ENCODE results near the gene CMTM2. TPM values are rescaled to one million over a fixed set of nuclear protein-coding genes. Genes with fewer than 3 reads are reported as not detected.
"Not testable (repeated sequence)": the region's sequence is repeated elsewhere in the genome, so short reads cannot be mapped to it uniquely, and the experiment has no call there.

The CMTM2 gene
- total and polyA plus RNA-seq, 2 of the 4 experiments (the other 2 are of a cell fraction): not detected

DNA sequence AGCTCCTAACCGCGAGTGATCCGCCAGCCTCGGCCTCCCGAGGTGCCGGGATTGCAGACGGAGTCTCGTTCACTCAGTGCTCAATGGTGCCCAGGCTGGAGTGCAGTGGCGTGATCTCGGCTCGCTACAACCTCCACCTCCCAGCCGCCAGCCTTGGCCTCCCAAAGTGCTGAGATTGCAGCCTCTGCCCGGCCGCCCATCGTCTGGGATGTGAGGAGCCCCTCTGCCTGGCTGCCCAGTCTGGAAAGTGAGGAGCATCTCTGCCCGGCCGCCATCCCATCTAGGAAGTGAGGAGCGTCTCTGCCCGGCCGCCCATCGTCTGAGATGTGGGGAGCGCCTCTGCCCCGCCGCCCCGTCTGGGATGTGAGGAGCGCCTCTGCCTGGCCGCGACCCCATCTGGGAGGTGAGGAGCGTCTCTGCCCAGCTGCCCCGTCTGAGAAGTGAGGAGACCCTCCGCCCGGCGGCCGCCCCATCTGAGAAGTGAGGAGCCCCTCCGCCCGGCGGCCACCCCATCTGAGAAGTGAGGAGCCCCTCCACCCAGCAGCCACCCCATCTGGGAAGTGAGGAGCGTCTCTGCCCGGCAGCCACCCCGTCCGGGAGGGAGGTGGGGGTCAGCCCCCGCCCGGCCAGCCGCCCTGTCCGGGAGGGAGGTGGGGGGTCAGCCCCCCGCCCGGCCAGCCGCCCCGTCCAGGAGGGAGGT, 51.4 kb downstream of the CMTM2 start:
- H3K36me3 ChIP-seq (ENCODE audit: control insufficient read depth, insufficient read depth, low read length); H3K4me2 ChIP-seq (ENCODE audit: low read depth, low read length); H3K4me3 ChIP-seq (ENCODE audit: insufficient read depth, low read depth, low read length); H3K9me1 ChIP-seq (ENCODE audit: insufficient read depth, low read length); ATAC-seq (ENCODE audit: low read depth); H4K20me1 ChIP-seq (ENCODE audit: insufficient read depth, low read length); H3K27ac ChIP-seq (ENCODE audit: insufficient read depth, low read length); BruUV-seq (replicated peaks); H2BK20ac ChIP-seq (ENCODE audit: low read depth, low read length); H4K8ac ChIP-seq (ENCODE audit: low read depth in 2 of 2, low read length in 2 of 2); H3K79me1 ChIP-seq (ENCODE audit: low read depth in 1 of 2, low read length in 2 of 2); POLR2A ChIA-PET (ENCODE audit: unreplicated experiment); H3K14ac ChIP-seq (replicated peaks; ENCODE audit: low read depth, low read length); H3K9ac ChIP-seq (ENCODE audit: low read depth, low read length); DNase-seq; H4K5ac ChIP-seq (ENCODE audit: low read depth, low read length); H3K27me3 ChIP-seq (ENCODE audit: control insufficient read depth, insufficient read depth, low read length); H3K18ac ChIP-seq (ENCODE audit: low read depth, low read length); in situ Hi-C loops (cut with MboI; ENCODE audit: low sequenced_read_pairs); H3K4me1 ChIP-seq (ENCODE audit: control insufficient read depth, insufficient read depth, low read length); H3K9me3 ChIP-seq (ENCODE audit: control insufficient read depth, insufficient read depth, low read length); dilution Hi-C loops (cut with HindIII; ENCODE audit: low sequenced_read_pairs, unreplicated experiment); H2BK120ac ChIP-seq (ENCODE audit: low read depth, low read length); H3K56ac ChIP-seq (ENCODE audit: extremely low read depth, insufficient read depth, low read length); H2AFZ ChIP-seq (replicated peaks; ENCODE audit: low read length, poor library complexity); H2AK9ac ChIP-seq (replicated peaks; ENCODE audit: low read depth, low read length, poor library complexity); H3K4ac ChIP-seq (ENCODE audit: low read depth, low read length); H2BK15ac ChIP-seq (ENCODE audit: low read depth, low read length); H3K23ac ChIP-seq (ENCODE audit: low read depth, low read length); H4K91ac ChIP-seq (ENCODE audit: insufficient read depth, low read depth, low read length); H2AK5ac ChIP-seq (ENCODE audit: low read depth, low read length); H2BK5ac ChIP-seq (ENCODE audit: low read depth, low read length, poor library complexity, severe bottlenecking); intact Hi-C loops (cut with micrococcal nuclease): not testable (repeated sequence)
- CTCF ChIA-PET: interaction anchor here (0.6 kb wide), 1 partner anchor 32 kb away, joined by 6 read pairs; no protein-coding TSS in a partner anchor
- WGBS, 2 experiments (ENCODE audit: extremely low coverage in 2 of 2, insufficient read length in 1 of 2): no CpG with 5 or more reads among the region's 49 CpGs

DNA sequence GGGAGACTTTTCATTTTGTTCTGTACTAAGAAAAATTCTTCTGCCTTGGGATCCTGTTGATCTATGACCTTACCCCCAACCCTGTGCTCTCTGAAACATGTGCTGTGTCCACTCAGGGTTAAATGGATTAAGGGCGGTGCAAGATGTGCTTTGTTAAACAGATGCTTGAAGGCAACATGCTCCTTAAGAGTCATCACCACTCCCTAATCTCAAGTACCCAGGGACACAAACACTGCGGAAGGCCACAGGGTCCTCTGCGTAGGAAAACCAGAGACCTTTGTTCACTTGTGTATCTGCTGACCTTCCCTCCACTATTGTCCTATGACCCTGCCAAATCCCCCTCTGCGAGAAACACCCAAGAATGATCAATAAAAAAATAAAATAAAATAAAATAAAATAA, 52.3 kb downstream of the CMTM2 start:
- H4K5ac ChIP-seq (ENCODE audit: low read depth, low read length); H2AK5ac ChIP-seq (ENCODE audit: low read depth, low read length); CTCF ChIA-PET; POLR2A ChIA-PET (ENCODE audit: unreplicated experiment); H3K9me1 ChIP-seq (ENCODE audit: insufficient read depth, low read length); in situ Hi-C loops (cut with MboI; ENCODE audit: low sequenced_read_pairs); H3K18ac ChIP-seq (ENCODE audit: low read depth, low read length); DNase-seq; H3K4ac ChIP-seq (ENCODE audit: low read depth, low read length); H2BK120ac ChIP-seq (ENCODE audit: low read depth, low read length); H2BK15ac ChIP-seq (ENCODE audit: low read depth, low read length); H3K36me3 ChIP-seq (ENCODE audit: control insufficient read depth, insufficient read depth, low read length); H4K8ac ChIP-seq (ENCODE audit: low read depth in 2 of 2, low read length in 2 of 2); BruUV-seq (replicated peaks); H2AFZ ChIP-seq (replicated peaks; ENCODE audit: low read length, poor library complexity); intact Hi-C loops (cut with micrococcal nuclease); H3K4me2 ChIP-seq (ENCODE audit: low read depth, low read length); H3K27ac ChIP-seq (ENCODE audit: insufficient read depth, low read length); H3K23ac ChIP-seq (ENCODE audit: low read depth, low read length); H3K14ac ChIP-seq (replicated peaks; ENCODE audit: low read depth, low read length); H3K9ac ChIP-seq (ENCODE audit: low read depth, low read length); H3K9me3 ChIP-seq (ENCODE audit: control insufficient read depth, insufficient read depth, low read length); H3K4me1 ChIP-seq (ENCODE audit: control insufficient read depth, insufficient read depth, low read length); H2AK9ac ChIP-seq (replicated peaks; ENCODE audit: low read depth, low read length, poor library complexity); dilution Hi-C loops (cut with HindIII; ENCODE audit: low sequenced_read_pairs, unreplicated experiment); H2BK20ac ChIP-seq (ENCODE audit: low read depth, low read length); H3K56ac ChIP-seq (ENCODE audit: extremely low read depth, insufficient read depth, low read length); H3K79me1 ChIP-seq (ENCODE audit: low read depth in 1 of 2, low read length in 2 of 2); H4K91ac ChIP-seq (ENCODE audit: insufficient read depth, low read depth, low read length); H3K4me3 ChIP-seq (ENCODE audit: insufficient read depth, low read depth, low read length); H2BK5ac ChIP-seq (ENCODE audit: low read depth, low read length, poor library complexity, severe bottlenecking); ATAC-seq (ENCODE audit: low read depth); H3K27me3 ChIP-seq (ENCODE audit: control insufficient read depth, insufficient read depth, low read length); H4K20me1 ChIP-seq (ENCODE audit: insufficient read depth, low read length): not testable (repeated sequence)
- WGBS, 2 experiments (ENCODE audit: extremely low coverage in 2 of 2, insufficient read length in 1 of 2): no CpG with 5 or more reads among the region's 4 CpGs
